SK-N-SH treated with all-trans-retinoic acid at 6 μM for 48 hours (cell line): ENCODE measurements around the gene KLF17.

Experiments used
- ATAC-seq: fragments of 200-7000 bp; cut with Tn5 transposase; 3 replicates; pipeline ENCODE4 v1.9.1; 2020; ENCODE audit warnings: mild to moderate bottlenecking, moderate library complexity
- ARNTL ChIP-seq: fragments of 450-650 bp; formaldehyde crosslinking; IDR thresholded peaks from 2 replicates; pipeline ENCODE4 v1.5.0; 2020; ENCODE audit warnings: low read depth, mild to moderate bottlenecking, moderate library complexity, borderline replicate concordance
- BACH2 ChIP-seq: fragments of 250-450 bp; sonication (Bioruptor Pico); IDR thresholded peaks from 2 replicates; pipeline ENCODE4 v1.9.0; 2021; ENCODE audit warnings: mild to moderate bottlenecking, borderline replicate concordance
- CREB5 ChIP-seq: fragments of 250-450 bp; sonication (Bioruptor Pico); IDR thresholded peaks from 2 replicates; pipeline ENCODE4 v1.5.1; 2020; ENCODE audit warnings: low read depth, mild to moderate bottlenecking, moderate library complexity
- CSDC2 ChIP-seq: fragments of 250-450 bp; sonication (Bioruptor Pico); IDR thresholded peaks from 2 replicates; pipeline ENCODE4 v1.5.0; 2020; ENCODE audit warnings: mild to moderate bottlenecking, moderate library complexity
- ESRRG ChIP-seq: fragments of 250-450 bp; sonication (Bioruptor Pico); IDR thresholded peaks from 2 replicates; pipeline ENCODE4 v1.6.1; 2021; ENCODE audit warnings: mild to moderate bottlenecking
- GLIS3 ChIP-seq: fragments of 250-450 bp; sonication (Bioruptor Pico); IDR thresholded peaks from 2 replicates; pipeline ENCODE4 v1.5.0; 2020; ENCODE audit warnings: mild to moderate bottlenecking, moderate library complexity
- ISL1 ChIP-seq: fragments of 250-450 bp; sonication (Bioruptor Pico); IDR thresholded peaks from 2 replicates; pipeline ENCODE4 v2.1.2; 2022; ENCODE audit warnings: mild to moderate bottlenecking, moderate library complexity
- OSR1 ChIP-seq: fragments of 250-450 bp; sonication (Bioruptor Pico); IDR thresholded peaks from 2 replicates; pipeline ENCODE4 v1.8.0; 2022; ENCODE audit warnings: moderate library complexity, mild to moderate bottlenecking, inconsistent platforms
- PATZ1 ChIP-seq: fragments of 250-450 bp; sonication (Bioruptor Pico); IDR thresholded peaks from 2 replicates; pipeline ENCODE4 v1.8.0; 2020; ENCODE audit warnings: mild to moderate bottlenecking, moderate library complexity, borderline replicate concordance
- PPARA ChIP-seq: fragments of 250-450 bp; sonication (Bioruptor Pico); IDR thresholded peaks from 2 replicates; pipeline ENCODE4 v1.5.0; 2020; ENCODE audit warnings: mild to moderate bottlenecking, borderline replicate concordance
- RARB ChIP-seq: fragments of 250-450 bp; sonication (Bioruptor Pico); IDR thresholded peaks from 2 replicates; pipeline ENCODE4 v1.8.0; 2021; ENCODE audit warnings: mild to moderate bottlenecking, moderate library complexity
- SNAI2 ChIP-seq: fragments of 250-450 bp; sonication (Bioruptor Pico); IDR thresholded peaks from 2 replicates; pipeline ENCODE4 v1.5.0; 2020; ENCODE audit warnings: mild to moderate bottlenecking, moderate library complexity
- TCF4 ChIP-seq: fragments of 250-450 bp; sonication (Bioruptor Pico); IDR thresholded peaks from 2 replicates; pipeline ENCODE4 v1.8.0; 2021; ENCODE audit warnings: mild to moderate bottlenecking, moderate library complexity, borderline replicate concordance
- TSHZ2 ChIP-seq: fragments of 250-450 bp; sonication (Bioruptor Pico); IDR thresholded peaks from 2 replicates; pipeline ENCODE4 v1.5.0; 2020; ENCODE audit warnings: mild to moderate bottlenecking, moderate library complexity
- ZC3H10 ChIP-seq: fragments of 250-450 bp; sonication (Bioruptor Pico); IDR thresholded peaks from 2 replicates; pipeline ENCODE4 v1.5.1; 2021; ENCODE audit warnings: mild to moderate bottlenecking, moderate library complexity
- ZFP3 ChIP-seq: fragments of 250-450 bp; sonication (Bioruptor Pico); IDR thresholded peaks from 2 replicates; pipeline ENCODE4 v1.5.0; 2020; ENCODE audit warnings: mild to moderate bottlenecking, moderate library complexity
- ZFP30 ChIP-seq: fragments of 450-650 bp; formaldehyde crosslinking; IDR thresholded peaks from 2 replicates; pipeline ENCODE4 v1.5.0; 2022; ENCODE audit warnings: mild to moderate bottlenecking, moderate library complexity
- ZNF565 ChIP-seq: fragments of 450-650 bp; formaldehyde crosslinking; conservative IDR thresholded peaks from 2 replicates; pipeline ENCODE4 v1.5.0; 2020; ENCODE audit warnings: low read depth, mild to moderate bottlenecking, moderate library complexity
- ZNF70 ChIP-seq: fragments of 450-650 bp; formaldehyde crosslinking; IDR thresholded peaks from 2 replicates; pipeline ENCODE4 v1.5.0; 2020; ENCODE audit warnings: mild to moderate bottlenecking, moderate library complexity
- ZNF8 ChIP-seq: fragments of 450-650 bp; formaldehyde crosslinking; IDR thresholded peaks from 2 replicates; pipeline ENCODE4 v1.5.0; 2020; ENCODE audit warnings: mild to moderate bottlenecking, moderate library complexity

Gene KLF17

GRCh38 chr1:44074415-44074814 lies 44.2 kb upstream of the KLF17 start (continued):
- TF ChIP-seq TSHZ2 (no peak), ZC3H10 (CRISPR knock-in tag) (no peak), GLIS3 (CRISPR knock-in tag) (no peak), PPARA (CRISPR knock-in tag) (no peak), ZNF70 (CRISPR knock-in tag) (no peak), PATZ1 (CRISPR knock-in tag) (no peak), SNAI2 (CRISPR knock-in tag) (no peak), ISL1 (no peak), ZFP30 (CRISPR knock-in tag) (no peak), ZFP3 (CRISPR knock-in tag) (no peak), OSR1 (CRISPR knock-in tag) (no peak), ESRRG (CRISPR knock-in tag) (no peak)

DNA sequence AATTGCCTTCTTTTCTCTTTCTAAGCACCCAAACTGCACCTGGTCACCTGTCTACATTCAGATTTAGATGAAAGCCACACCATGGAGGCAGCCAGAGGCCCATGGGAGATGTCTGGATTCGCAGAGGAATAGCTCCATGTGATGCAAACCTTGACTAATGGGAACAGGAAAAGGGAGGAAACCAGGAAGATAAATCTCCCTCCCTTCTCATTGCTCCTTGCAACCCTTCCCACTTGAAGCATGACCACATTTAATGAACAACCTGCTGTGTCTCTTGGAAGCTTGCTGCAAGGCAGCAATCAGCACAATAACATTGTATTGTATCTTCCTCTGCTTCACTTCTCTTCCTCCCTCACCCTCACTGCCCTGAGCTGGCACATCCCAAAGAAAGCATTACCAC lies 42.6 kb upstream of the KLF17 start:
- no peak for TF ChIP-seq ZFP3 (CRISPR knock-in tag)
- no peak for TF ChIP-seq ARNTL (CRISPR knock-in tag)
- no peak for TF ChIP-seq GLIS3 (CRISPR knock-in tag)
- no peak for TF ChIP-seq RARB (CRISPR knock-in tag)
- no peak for TF ChIP-seq TCF4 (CRISPR knock-in tag)
- no peak for TF ChIP-seq PPARA (CRISPR knock-in tag)
- no peak for TF ChIP-seq ZNF8
- no peak for TF ChIP-seq OSR1 (CRISPR knock-in tag)
- no peak for TF ChIP-seq ISL1
- ATAC-seq, result no peak

DNA sequence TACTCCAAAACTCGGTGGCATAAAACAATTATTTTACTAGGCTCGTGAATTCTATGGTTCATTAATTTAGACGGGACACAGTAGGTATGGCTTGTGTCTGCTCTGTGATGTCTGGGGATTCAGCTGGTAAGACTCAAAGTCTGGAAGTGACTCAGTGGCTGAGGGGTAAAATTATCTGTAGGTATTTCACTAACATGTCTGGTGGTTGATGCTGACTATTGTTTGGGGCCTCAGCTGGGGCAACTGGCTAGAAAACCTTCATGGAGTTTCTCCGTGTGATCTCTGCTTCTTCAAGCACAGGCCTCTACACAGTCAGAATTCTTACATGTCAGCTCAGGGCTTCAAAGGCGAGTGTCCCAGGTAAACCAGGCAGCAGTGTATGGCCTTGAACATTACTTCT lies 41.2 kb upstream of the KLF17 start:
- TF ChIP-seq TCF4 (CRISPR knock-in tag) (no peak), OSR1 (CRISPR knock-in tag) (no peak), GLIS3 (CRISPR knock-in tag) (no peak), TSHZ2 (no peak), CSDC2 (CRISPR knock-in tag) (no peak), ESRRG (CRISPR knock-in tag) (no peak), PATZ1 (CRISPR knock-in tag) (no peak), ZNF565 (CRISPR knock-in tag) (no peak), ZFP3 (CRISPR knock-in tag) (no peak), ZC3H10 (CRISPR knock-in tag) (no peak), RARB (CRISPR knock-in tag) (no peak), BACH2 (CRISPR knock-in tag) (no peak), ISL1 (no peak), ARNTL (CRISPR knock-in tag) (no peak), CREB5 (CRISPR knock-in tag) (no peak)
- no peak for ATAC-seq
